ENCODE measurements around the gene HSBP1L1. TPM values are rescaled to one million over a fixed set of nuclear protein-coding genes. Genes with fewer than 3 reads are reported as not detected.

The HSBP1L1 gene
- total and polyA plus RNA-seq, 2 of the 8 experiments (the other 6 are each of a cell fraction or from before 2014, with no cell fraction given): 1.0 to 1.3 TPM

DNA sequence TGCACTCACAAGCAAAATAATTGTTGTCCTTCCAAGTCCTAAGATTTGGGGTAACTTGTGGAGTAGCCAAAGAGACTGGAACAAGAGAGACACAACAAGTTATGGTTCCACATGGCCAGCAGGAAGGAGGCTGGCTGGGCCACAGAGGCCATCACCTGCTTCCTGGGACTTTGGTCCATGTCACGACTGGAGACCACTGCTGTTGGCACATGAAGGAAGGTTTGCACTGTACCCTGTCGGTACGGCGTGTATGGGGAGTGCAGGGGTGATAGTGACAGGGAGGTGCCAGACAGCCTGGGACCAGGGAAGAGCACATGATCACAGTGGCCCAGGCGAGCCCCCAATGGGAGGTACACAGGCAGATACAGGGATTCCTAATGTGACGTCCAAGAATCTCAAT is 28.5 kb upstream of the HSBP1L1 start:
- H3K56ac ChIP-seq (replicated peaks; ENCODE audit: insufficient read length, low read depth, low read length): no peak overlapping the region
- H3K23ac ChIP-seq (ENCODE audit: insufficient read length): no peak overlapping the region
- no peak overlapping the region for H3K27ac ChIP-seq (ENCODE audit: low read depth, low read length)
- H2AK5ac ChIP-seq (ENCODE audit: low read depth, low read length): 0 out of 2 replicates have a peak overlapping the region, but pooled peaks have one; percentile 65
- no peak overlapping the region for H4K5ac ChIP-seq (ENCODE audit: insufficient read length, low read depth, low read length)
- no peak overlapping the region for H3K9ac ChIP-seq (replicated peaks in 1 of 4; ENCODE audit: extremely low read depth in 1 of 4, low read depth in 3 of 4, low read length in 3 of 4)
- peaks cover 0 to 4% of the 10 kb centered on the region in 2 experiments for H4K20me1 ChIP-seq (replicated peaks in 1 of 2; ENCODE audit: control insufficient read depth in 1 of 2, insufficient read depth in 2 of 2, low read length in 2 of 2)
- ChIA-PET POLR2A (ENCODE audit: partially characterized antibody) (no interaction called here), CTCF (ENCODE audit: partially characterized antibody) (interaction anchor here (0.6 to 2.7 kb wide), 10 partner anchors 11 to 289 kb away, joined by 3 to 19 read pairs (median 3); no protein-coding TSS in a partner anchor)
- no peaks in the 10 kb centered on the region for H3K4me1 ChIP-seq (replicated peaks in 1 of 4; ENCODE audit: control insufficient read depth in 3 of 4, insufficient read depth in 4 of 4, low read length in 3 of 4)
- H3K9me3 ChIP-seq (ENCODE audit: insufficient read depth in 2 of 2, low read depth in 1 of 2, low read length in 1 of 2): no peaks in the 10 kb centered on the region
- H3K4ac ChIP-seq (replicated peaks; ENCODE audit: insufficient read length, low read depth, low read length): no peak overlapping the region
- no peak overlapping the region for H2BK15ac ChIP-seq (ENCODE audit: low read length)
- peaks cover 0 to 8% of the 10 kb centered on the region in 2 experiments; a peak in 1 of 4 replicates for H3K79me2 ChIP-seq (ENCODE audit: control insufficient read depth in 1 of 2, insufficient read depth in 2 of 2, low read length in 2 of 2)
- no peak overlapping the region for H3K14ac ChIP-seq (ENCODE audit: insufficient read length)
- H3K27me3 ChIP-seq (replicated peaks in 1 of 4; ENCODE audit: control insufficient read depth in 3 of 4, extremely low read depth in 1 of 4, insufficient read depth in 3 of 4, low read length in 3 of 4): no peaks in the 10 kb centered on the region; a peak in 1 of 7 replicates
- DNase-seq (ENCODE audit: low read depth in 1 of 2, low spot score in 2 of 2) (no peak), FAIRE-seq (no peak)
- H2BK12ac ChIP-seq (ENCODE audit: low read depth, low read length): no peak overlapping the region
- H3K36me3 ChIP-seq (ENCODE audit: control insufficient read depth in 2 of 4, insufficient read depth in 4 of 4, low read length in 3 of 4): no peaks in the 10 kb centered on the region
- no peak overlapping the region for H4K8ac ChIP-seq (ENCODE audit: extremely low read depth, insufficient read depth, low read length)
- WGBS, 2 experiments (ENCODE audit: extremely low coverage in 1 of 2, insufficient coverage in 1 of 2, insufficient read length in 1 of 2, insufficient replicate concordance in 2 of 2, low coverage in 1 of 2, low lambda C conversion rate in 2 of 2, missing lambda C conversion rate in 1 of 2): 92% methylated on average over 6 of the region's 6 CpGs; no CpG with 5 or more reads in 1 of the 2 experiments
- H3K23me2 ChIP-seq (ENCODE audit: low read depth, low read length): no peaks in the 10 kb centered on the region
- no peak overlapping the region for H2BK120ac ChIP-seq (replicated peaks; ENCODE audit: low read depth, low read length)
- H4K91ac ChIP-seq (replicated peaks; ENCODE audit: insufficient read length, low read length): no peak overlapping the region
- H2BK20ac ChIP-seq (ENCODE audit: low read length): no peak overlapping the region
- H3K18ac ChIP-seq (ENCODE audit: extremely low read depth, low read length): no peak overlapping the region
- no peak overlapping the region for H3K4me3 ChIP-seq (ENCODE audit: extremely low read depth in 1 of 4, insufficient read depth in 2 of 4, low read depth in 3 of 4, low read length in 4 of 4)
- peaks cover 5% of the 10 kb centered on the region for H3K79me1 ChIP-seq (ENCODE audit: low read depth, low read length)
- H2BK5ac ChIP-seq (ENCODE audit: low read depth, low read length): no peak overlapping the region
- no peak overlapping the region for H2AFZ ChIP-seq (ENCODE audit: low read length)
- no peak overlapping the region for H3K4me2 ChIP-seq (ENCODE audit: insufficient read depth in 1 of 2, low read depth in 2 of 2, low read length in 2 of 2)
